ENCODE measurements around the gene TNS2. TPM values are rescaled to one million over a fixed set of nuclear protein-coding genes. Genes with fewer than 3 reads are reported as not detected.

The TNS2 gene
- total RNA-seq, 1 donor from 2014 or later = 21.8 TPM

GRCh38 chr12:53036802-53037201 lies 13.1 kb upstream of the TNS2 start:
- no peak for TF ChIP-seq CTCF (conservative IDR thresholded peaks at IDR 0.05)
- peaks cover 40% of the 10 kb centered on the region for H3K36me3 Mint-ChIP-seq

GRCh38 chr12:53039851-53040250 lies 10.0 kb upstream of the TNS2 start:
- H3K4me1 Mint-ChIP-seq (ENCODE audit: unreplicated experiment) = peaks cover 21% of the 10 kb centered on the region
- no peak for DNase-seq (ENCODE audit: extremely low spot score, unreplicated experiment)
- H3K36me3 Mint-ChIP-seq = peaks cover 32% of the 10 kb centered on the region
- no peak overlapping the region for H3K27ac Mint-ChIP-seq
- no peaks in the 10 kb centered on the region for H3K9me3 Mint-ChIP-seq
- H3K4me3 Mint-ChIP-seq = no peak overlapping the region
- TF ChIP-seq CTCF (conservative IDR thresholded peaks at IDR 0.05) = no peak
- H3K27me3 Mint-ChIP-seq = no peaks in the 10 kb centered on the region

More at GRCh38 chr12:53036802-53037201, 13.1 kb upstream of the TNS2 start:
- Mint-ChIP-seq H3K4me3 (no peak overlapping the region), H3K9me3 (no peaks in the 10 kb centered on the region), H3K4me1 (ENCODE audit: unreplicated experiment) (peaks cover 5% of the 10 kb centered on the region), H3K27ac (no peak overlapping the region), H3K27me3 (no peaks in the 10 kb centered on the region)
- DNase-seq (ENCODE audit: extremely low spot score, unreplicated experiment) = no peak

GRCh38 chr12:53042607-53043454 lies 7.0 kb upstream of the TNS2 start:
- Mint-ChIP-seq H3K36me3 (peaks cover 20% of the 10 kb centered on the region), H3K4me1 (ENCODE audit: unreplicated experiment) (peaks cover 35% of the 10 kb centered on the region), H3K27me3 (no peaks in the 10 kb centered on the region), H3K4me3 (peak overlapping the region; percentile 32), H3K9me3 (no peaks in the 10 kb centered on the region), H3K27ac (no peak overlapping the region)
- no peak for DNase-seq (ENCODE audit: extremely low spot score, unreplicated experiment)
- no peak for TF ChIP-seq CTCF (conservative IDR thresholded peaks at IDR 0.05)

GRCh38 chr12:53044052-53044581 lies 5.7 kb upstream of the TNS2 start:
- Mint-ChIP-seq H3K27ac (peak overlapping the region; percentile 39), H3K9me3 (no peaks in the 10 kb centered on the region), H3K4me3 (peak overlapping the region; percentile 98)

More at GRCh38 chr12:53044052-53044581, 5.7 kb upstream of the TNS2 start:
- Mint-ChIP-seq H3K27me3 (no peaks in the 10 kb centered on the region), H3K4me1 (ENCODE audit: unreplicated experiment) (peaks cover 41% of the 10 kb centered on the region), H3K36me3 (peaks cover 14% of the 10 kb centered on the region)
- TF ChIP-seq CTCF (conservative IDR thresholded peaks at IDR 0.05) = no peak
- no peak for DNase-seq (ENCODE audit: extremely low spot score, unreplicated experiment)
